C1 segment of cervical spinal cord (tissue), 14 donors: Measurements from ENCODE around the gene KIF9.
"Not testable (repeated sequence)": the region's sequence is repeated elsewhere in the genome, so short reads cannot be mapped to it uniquely, and the experiment has no call there.

Experiments
- DNase-seq, 14 donors: peaks; one replicate each; lab custom pipeline; 2025; lab: John Stamatoyannopoulos, UW

The KIF9 gene

GRCh38 chr3:47282424-47283192, at the start of gene KIF9, which contains the start of gene KLHL18:
Gene KIF9, minus strand, starts transcription at chr3:47282799. Its CDS starts 5,425 bp downstream, at chr3:47277374.
Gene KLHL18, plus strand, starts transcription at chr3:47282944. Its CDS starts 22 bp downstream, at chr3:47282966.
- DNase-seq: peak; percentile 69 to 99 (median 94)

GRCh38 chr3:47324278-47324865, 41.8 kb upstream of the KIF9 start:
- peak in 8 of 14 donors; percentile 2 to 32 (median 18) for DNase-seq

- DNase-seq: no peak
Measured at GRCh38 chr3:47323431-47324277, 41.1 kb upstream of the KIF9 start.

- DNase-seq: no peak
Measured at GRCh38 chr3:47319956-47320355, 37.4 kb upstream of the KIF9 start.

- no peak for DNase-seq
Measured at GRCh38 chr3:47318916-47319315, 36.3 kb upstream of the KIF9 start.

- not testable (repeated sequence) for DNase-seq
Measured at GRCh38 chr3:47316151-47316550, 33.6 kb upstream of the KIF9 start.

GRCh38 chr3:47315069-47315647, 32.6 kb upstream of the KIF9 start:
- peak in 2 of 14 donors; percentile 4 to 6 for DNase-seq

- no peak for DNase-seq
Measured at GRCh38 chr3:47314056-47314764, 31.6 kb upstream of the KIF9 start.

GRCh38 chr3:47313341-47314055, 30.9 kb upstream of the KIF9 start:
- no peak for DNase-seq

- DNase-seq: no peak
Measured at GRCh38 chr3:47310391-47310790, 27.8 kb upstream of the KIF9 start.

GRCh38 chr3:47309231-47309630, 26.6 kb upstream of the KIF9 start:
- DNase-seq: not testable (repeated sequence)

- no peak for DNase-seq
Measured at GRCh38 chr3:47306022-47306421, 23.4 kb upstream of the KIF9 start.

- DNase-seq: no peak
Measured at GRCh38 chr3:47301456-47301855, 18.9 kb upstream of the KIF9 start.

GRCh38 chr3:47299381-47300318, 17.1 kb upstream of the KIF9 start:
- DNase-seq: no peak

- no peak for DNase-seq
Measured at GRCh38 chr3:47298439-47298838, 15.8 kb upstream of the KIF9 start.

- DNase-seq: no peak
Measured at GRCh38 chr3:47296562-47297302, 14.1 kb upstream of the KIF9 start.

- DNase-seq: no peak
Measured at GRCh38 chr3:47295976-47296375, 13.4 kb upstream of the KIF9 start.

- DNase-seq: no peak
Measured at GRCh38 chr3:47295322-47295721, 12.7 kb upstream of the KIF9 start.

GRCh38 chr3:47294392-47294791, 11.8 kb upstream of the KIF9 start:
- DNase-seq: no peak
